ENCODE data around the gene ASB2.

- no peak for TF ChIP-seq CTCF (IDR thresholded peaks at IDR 0.05; ENCODE audit: low read depth, low read length)
- no peak for TF ChIP-seq EZH2phosphoT487 (IDR thresholded peaks at IDR 0.05; ENCODE audit: low read depth)
Observed at GRCh38 chr14:94015223-94015622, 38.9 kb upstream of the ASB2 start.
